Occipital lobe (tissue), 2 donors: ENCODE data around the gene PKLR. TPM values are rescaled to one million over a fixed set of nuclear protein-coding genes. Genes with fewer than 3 reads are reported as not detected.
A peak's percentile ranks its signal among the peaks of the same experiment; 100 is the strongest.
"Not testable (repeated sequence)": the region's sequence is repeated elsewhere in the genome, so short reads cannot be mapped to it uniquely, and the experiment has no call there.

Experiments
- DNase-seq: peaks from one replicate; lab custom pipeline; 2025; lab: John Stamatoyannopoulos, UW
- total RNA-seq: library from RNA; depleted of rRNA; stranded (reverse); fragments of >200 nt; gene quantifications from one replicate; pipeline ENCODE4 v1.2.3, GENCODE V29; 2014

The PKLR gene
- total RNA-seq, 1 donor from 2014 or later, result not detected

GRCh38 chr1:155318082-155318481 lies 16.8 kb upstream of the PKLR start:
- DNase-seq, result no peak

GRCh38 chr1:155316922-155317321 lies 15.7 kb upstream of the PKLR start:
- no peak for DNase-seq

- DNase-seq, result no peak
These were observed 12.0 kb upstream of the PKLR start for GRCh38 chr1:155313261-155313660.

GRCh38 chr1:155309423-155310021 lies 8.3 kb upstream of the PKLR start:
- DNase-seq, result no peak

- DNase-seq, result peak; percentile 99
These were observed 7.5 kb upstream of the PKLR start, which contains the start of gene FDPS for GRCh38 chr1:155308493-155309422. FDPS (plus strand) TSS chr1:155308866; CDS start chr1:155309790, 924 bp downstream.

- no peak for DNase-seq
These were observed 6.1 kb upstream of the PKLR start for GRCh38 chr1:155307247-155307740.

- DNase-seq, result no peak
These were observed 4.7 kb upstream of the PKLR start for GRCh38 chr1:155305881-155306391.

GRCh38 chr1:155304558-155305063 lies 3.4 kb upstream of the PKLR start:
- no peak for DNase-seq

GRCh38 chr1:155300553-155301329 lies 497 bp downstream of the PKLR start:
- no peak for DNase-seq

- DNase-seq, result no peak
These were observed 1.2 kb downstream of the PKLR start for GRCh38 chr1:155300024-155300423.

GRCh38 chr1:155297384-155297783 lies 3.9 kb downstream of the PKLR start:
- no peak for DNase-seq

GRCh38 chr1:155296661-155297060 lies 4.6 kb downstream of the PKLR start:
- no peak for DNase-seq

- no peak for DNase-seq
These were observed 5.3 kb downstream of the PKLR start for GRCh38 chr1:155295942-155296267.

- DNase-seq, result no peak
These were observed 5.9 kb downstream of the PKLR start for GRCh38 chr1:155295183-155295941.

- no peak for DNase-seq
These were observed 6.6 kb downstream of the PKLR start for GRCh38 chr1:155294520-155295182.

- no peak for DNase-seq
These were observed 8.0 kb downstream of the PKLR start for GRCh38 chr1:155293086-155293749.

- not testable (repeated sequence) for DNase-seq
These were observed 10.2 kb downstream of the PKLR start for GRCh38 chr1:155291006-155291405.

- DNase-seq, result no peak
These were observed 13.2 kb downstream of the PKLR start for GRCh38 chr1:155287987-155288543.

- no peak for DNase-seq
These were observed 14.7 kb downstream of the PKLR start for GRCh38 chr1:155286544-155286943.
